Epidermal melanocyte (primary cell): ENCODE results near the gene MEGF11.

Source experiments
- DNase-seq: peaks from one replicate; pipeline ENCODE4 v3.0.0; 2011; ENCODE audit warnings: low spot score; ENCODE audit not compliant: insufficient read length

MEGF11 gene

GRCh38 chr15:66068801-66069200 lies 184.7 kb downstream of the MEGF11 start:
- DNase-seq, result no peak

- no peak for DNase-seq
These were observed 185.9 kb downstream of the MEGF11 start for GRCh38 chr15:66067687-66068086.

- no peak for DNase-seq
These were observed 187.1 kb downstream of the MEGF11 start for GRCh38 chr15:66066481-66066880.

GRCh38 chr15:66066005-66066404 lies 187.5 kb downstream of the MEGF11 start:
- DNase-seq, result no peak

- no peak for DNase-seq
These were observed 188.2 kb downstream of the MEGF11 start for GRCh38 chr15:66065325-66065724.

GRCh38 chr15:66063147-66063546 lies 190.4 kb downstream of the MEGF11 start:
- DNase-seq, result no peak

- DNase-seq, result no peak
These were observed 196.5 kb downstream of the MEGF11 start for GRCh38 chr15:66057089-66057488.

GRCh38 chr15:66053991-66054390 lies 199.6 kb downstream of the MEGF11 start:
- no peak for DNase-seq

- DNase-seq, result no peak
These were observed 201.7 kb downstream of the MEGF11 start for GRCh38 chr15:66051833-66052232.

GRCh38 chr15:66050264-66050663 lies 203.3 kb downstream of the MEGF11 start:
- DNase-seq, result no peak

- DNase-seq, result no peak
These were observed 204.2 kb downstream of the MEGF11 start for GRCh38 chr15:66049353-66049752.

GRCh38 chr15:66047321-66048024 lies 206.1 kb downstream of the MEGF11 start:
- no peak for DNase-seq

GRCh38 chr15:66046751-66047150 lies 206.8 kb downstream of the MEGF11 start:
- no peak for DNase-seq

GRCh38 chr15:66046326-66046725 lies 207.2 kb downstream of the MEGF11 start:
- DNase-seq, result no peak

GRCh38 chr15:66045542-66045941 lies 208.0 kb downstream of the MEGF11 start:
- no peak for DNase-seq

GRCh38 chr15:66044837-66045236 lies 208.7 kb downstream of the MEGF11 start:
- no peak for DNase-seq

GRCh38 chr15:66043264-66043663 lies 210.3 kb downstream of the MEGF11 start:
- no peak for DNase-seq

- DNase-seq, result no peak
These were observed 210.9 kb downstream of the MEGF11 start for GRCh38 chr15:66042624-66043023.

- DNase-seq, result no peak
These were observed 212.3 kb downstream of the MEGF11 start for GRCh38 chr15:66041276-66041675.

- DNase-seq, result no peak
These were observed 213.2 kb downstream of the MEGF11 start for GRCh38 chr15:66040211-66040892.

- DNase-seq, result no peak
These were observed 214.3 kb downstream of the MEGF11 start for GRCh38 chr15:66039117-66039871.

GRCh38 chr15:66038387-66039116 lies 215.0 kb downstream of the MEGF11 start:
- DNase-seq, result no peak
